Ovary (tissue), 9 donors: ENCODE data around the gene CAMTA1. TPM values are rescaled to one million over a fixed set of nuclear protein-coding genes. Genes with fewer than 3 reads are reported as not detected.

ENCODE experiments used
- DNase-seq, 5 donors: peaks; one replicate each; pipeline ENCODE4 v3.0.0-alpha.2; 2019 to 2020
- H3K27ac ChIP-seq, 2 donors: fragments of 200-600 bp; one replicate each; pipeline versions ENCODE4 v1.5.1 to v1.8.0; 2019 to 2022
- H3K27me3 ChIP-seq: fragments of 200-600 bp; one replicate; pipeline ENCODE4 v1.8.0; 2022
- H3K36me3 ChIP-seq: fragments of 200-600 bp; sonication (generic); one replicate; pipeline ENCODE4 v1.5.1; 2019
- H3K4me1 ChIP-seq: one replicate; pipeline ENCODE4 v1.8.1; 2013; ENCODE audit warnings: mild to moderate bottlenecking, moderate library complexity; ENCODE audit not compliant: insufficient read depth
- H3K4me3 ChIP-seq: fragments of 200-600 bp; sonication (generic); one replicate; pipeline ENCODE4 v1.5.1; 2017
- H3K9me3 ChIP-seq, 2 donors: fragments of 200-600 bp in 1 of 2; sonication (generic) in 1 of 2; one replicate each; pipeline versions ENCODE4 v1.5.1 to v1.8.1; 2013 to 2019; ENCODE audit warnings: mild to moderate bottlenecking in 1 of 2, moderate library complexity in 1 of 2
- CTCF ChIP-seq, 3 donors: fragments of 450-650 bp in 2 of 3; fragments of 200-600 bp in 1 of 3; IDR thresholded peaks; one replicate each; pipeline versions ENCODE4 v1.5.1 to v1.8.0; 2016 to 2022; ENCODE audit warnings: antibody characterized with exemption in 3 of 3, mild to moderate bottlenecking in 1 of 3
- EP300 ChIP-seq: sonication (generic); formaldehyde crosslinking; IDR thresholded peaks from one replicate; pipeline ENCODE4 v1.6.1; 2017; ENCODE audit warnings: antibody characterized with exemption
- POLR2A ChIP-seq: fragments of 450-650 bp; IDR thresholded peaks from one replicate; pipeline ENCODE4 v1.6.1; 2017; ENCODE audit warnings: antibody characterized with exemption, mild to moderate bottlenecking, moderate library complexity
- WGBS, 3 donors: extraction: QIAGEN DNeasy Blood & Tissue Kit in 1 of 3; methylation state at CpG; one replicate each; pipeline versions ENCODE4 v1.1.5 to v1.1.7; 2013 to 2017; 5-methylcytosine and 5-hydroxymethylcytosine counted together
- intact Hi-C, 4 donors: fragments of 100-400 bp; cut with DNase I; formaldehyde crosslinking; loops; one replicate each; pipeline versions ENCODE4 v1.11.0 to v1.15.1; 2022 to 2023
- polyA plus RNA-seq, 2 donors: library from polyadenylated mRNA; stranded (reverse); fragments of 200-250 nt in 1 of 2; fragments of 350-450 nt in 1 of 2; fragmentation: Illumina TruSeq in 1 of 2; extraction: RNeasy Lipid Tissue Mini Kit (QIAGEN cat#74804) in 1 of 2; gene quantifications; one replicate each; pipeline ENCODE4 v1.2.3, GENCODE V29; 2013 to 2014
- total RNA-seq, 7 donors: library from RNA; depleted of rRNA in 2 of 7; stranded (reverse); fragments of >200 nt in 2 of 7; fragmentation: NEBNext Ultra II Directional in 3 of 7; extraction: Animal tissue kit (Norgen Biotek cat#: 25700) in 3 of 7; gene quantifications; one replicate each; pipeline versions ENCODE4 v1.1.0 to v1.2.4, GENCODE V29; 2016 to 2023
- donor health status: DM: no; HTN: no; CAD: no; lungs with moderate emphysema.
- donor health status: DM: no; HTN: no; CAD: no.
- donor health status: Bipolar disorder and iron deficiency.
- donor health status: DM: yes; HTN: yes; CAD: no.
- donor health status: DM: no; HTN: no; CAD: no.
- donor health status: DM: yes; HTN: yes; CAD: no.

The CAMTA1 gene
- total and polyA plus RNA-seq, 9 donors: 51.1 to 150 (median 67.4) TPM

GRCh38 chr1:7630378-7630777 lies 845.1 kb downstream of the CAMTA1 start:
- Histone ChIP-seq H3K4me3 (no peak overlapping the region), H3K27me3 (no peaks in the 10 kb centered on the region), H3K36me3 (no peaks in the 10 kb centered on the region), H3K4me1 (no peaks in the 10 kb centered on the region), H3K9me3 (no peaks in the 10 kb centered on the region), H3K27ac (no peak overlapping the region)
- WGBS, 3 donors: 67 to 82% (median 73%) methylated on average over 8 of the region's 8 CpGs
- intact Hi-C loops: loop anchor here in 1 of 4 donors (10.0 kb wide), 1 partner anchor 176 kb away; no protein-coding TSS in a partner anchor
- TF ChIP-seq EP300 (no peak), POLR2A (no peak), CTCF (IDR thresholded peaks at IDR 0.05) (no peak)
- DNase-seq: no peak

- H3K4me3 ChIP-seq: no peak overlapping the region
- no peaks in the 10 kb centered on the region for H3K36me3 ChIP-seq
- H3K27me3 ChIP-seq: no peaks in the 10 kb centered on the region
- no peaks in the 10 kb centered on the region for H3K9me3 ChIP-seq
- no peaks in the 10 kb centered on the region for H3K4me1 ChIP-seq
- no peak for DNase-seq
- 43 to 52% (median 49%) methylated on average over 16 of the region's 16 CpGs for WGBS, 3 donors
- intact Hi-C loops: loop anchor here in 1 of 4 donors (10.0 kb wide), 1 partner anchor 177 kb away; no protein-coding TSS in a partner anchor
- TF ChIP-seq POLR2A (no peak), CTCF (IDR thresholded peaks at IDR 0.05) (no peak), EP300 (no peak)
- no peak overlapping the region for H3K27ac ChIP-seq
Observed at GRCh38 chr1:7632176-7632575, 846.9 kb downstream of the CAMTA1 start.

GRCh38 chr1:7632681-7633080 lies 847.4 kb downstream of the CAMTA1 start:
- 66 to 76% (median 72%) methylated on average over 9 of the region's 9 CpGs for WGBS, 3 donors
- Histone ChIP-seq H3K27me3 (no peaks in the 10 kb centered on the region), H3K9me3 (no peaks in the 10 kb centered on the region), H3K4me1 (no peaks in the 10 kb centered on the region), H3K27ac (no peak overlapping the region), H3K4me3 (no peak overlapping the region), H3K36me3 (no peaks in the 10 kb centered on the region)
- intact Hi-C loops: loop anchor here in 1 of 4 donors (10.0 kb wide), 1 partner anchor 178 kb away; no protein-coding TSS in a partner anchor
- DNase-seq: no peak
- TF ChIP-seq CTCF (IDR thresholded peaks at IDR 0.05): no peak
- no peak for TF ChIP-seq POLR2A
- no peak for TF ChIP-seq EP300

- Histone ChIP-seq H3K27me3 (no peaks in the 10 kb centered on the region), H3K36me3 (no peaks in the 10 kb centered on the region), H3K27ac (no peak overlapping the region), H3K9me3 (no peaks in the 10 kb centered on the region), H3K4me1 (no peaks in the 10 kb centered on the region), H3K4me3 (no peak overlapping the region)
- DNase-seq: no peak
- 74 to 82% (median 77%) methylated on average over 25 of the region's 25 CpGs for WGBS, 3 donors
- intact Hi-C loops: loop anchor here in 1 of 4 donors (10.0 kb wide), 1 partner anchor 179 kb away; no protein-coding TSS in a partner anchor
- no peak for TF ChIP-seq POLR2A
- TF ChIP-seq EP300: no peak
- TF ChIP-seq CTCF (IDR thresholded peaks at IDR 0.05): no peak
Observed at GRCh38 chr1:7633506-7634245, 848.4 kb downstream of the CAMTA1 start.
